Nephron progenitor cell (in vitro differentiated cells): ENCODE data around the gene CHMP4B.
A peak's percentile ranks its signal among the peaks of the same experiment; 100 is the strongest.

Experiments
- DNase-seq: peaks from one replicate; pipeline ENCODE4 v3.0.0; 2021
- H3K27ac Mint-ChIP-seq: 2 replicates; pipeline ENCODE4 v1.8.0; 2021; ENCODE audit warnings: mild to moderate bottlenecking, moderate library complexity, mixed read lengths
- H3K27me3 Mint-ChIP-seq: 2 replicates; pipeline ENCODE4 v1.8.0; 2021; ENCODE audit warnings: mild to moderate bottlenecking, low read depth, mixed read lengths; ENCODE audit not compliant: poor library complexity
- H3K36me3 Mint-ChIP-seq: 2 replicates; pipeline ENCODE4 v1.8.0; 2021; ENCODE audit warnings: low read depth, mixed read lengths
- H3K4me1 Mint-ChIP-seq: 2 replicates; pipeline ENCODE4 v1.8.0; 2021; ENCODE audit warnings: mixed read lengths
- H3K4me3 Mint-ChIP-seq: 2 replicates; pipeline ENCODE4 v1.8.0; 2021; ENCODE audit warnings: mild to moderate bottlenecking, moderate library complexity, mixed read lengths
- H3K9me3 Mint-ChIP-seq: 2 replicates; pipeline ENCODE4 v1.8.0; 2021; ENCODE audit warnings: mild to moderate bottlenecking, moderate library complexity, mixed read lengths
- CTCF ChIP-seq: fragments of 200-600 bp; sonication (generic); IDR thresholded peaks from 2 replicates; pipeline ENCODE4 v1.5.0; 2021; ENCODE audit warnings: antibody characterized with exemption

CHMP4B gene

GRCh38 chr20:33859751-33860150, 48.6 kb downstream of the CHMP4B start:
- DNase-seq, result no peak
- Mint-ChIP-seq H3K27me3 (no peaks in the 10 kb centered on the region), H3K36me3 (peaks cover 4% of the 10 kb centered on the region), H3K9me3 (no peaks in the 10 kb centered on the region), H3K27ac (peak overlapping the region; percentile 88), H3K4me1 (peaks cover 38% of the 10 kb centered on the region), H3K4me3 (no peak overlapping the region)
- TF ChIP-seq CTCF, result no peak

GRCh38 chr20:33861458-33861857, 50.3 kb downstream of the CHMP4B start:
- no peak for TF ChIP-seq CTCF
- Mint-ChIP-seq H3K9me3 (no peaks in the 10 kb centered on the region), H3K4me1 (peaks cover 45% of the 10 kb centered on the region), H3K4me3 (no peak overlapping the region), H3K27me3 (peaks cover under 1% of the 10 kb centered on the region), H3K27ac (peak overlapping the region; percentile 50), H3K36me3 (no peaks in the 10 kb centered on the region)
- DNase-seq, result no peak

- peaks cover 3% of the 10 kb centered on the region for H3K27me3 Mint-ChIP-seq
- H3K9me3 Mint-ChIP-seq, result no peaks in the 10 kb centered on the region
- H3K27ac Mint-ChIP-seq, result no peak overlapping the region
- no peak overlapping the region for H3K4me3 Mint-ChIP-seq
- peaks cover 49% of the 10 kb centered on the region for H3K4me1 Mint-ChIP-seq
- no peaks in the 10 kb centered on the region for H3K36me3 Mint-ChIP-seq
- DNase-seq, result peak; percentile 77
- peak; percentile 57 for TF ChIP-seq CTCF
Measured at GRCh38 chr20:33862709-33863403, 51.7 kb downstream of the CHMP4B start.

- Mint-ChIP-seq H3K9me3 (no peaks in the 10 kb centered on the region), H3K4me1 (peaks cover 48% of the 10 kb centered on the region), H3K4me3 (no peak overlapping the region), H3K27ac (no peak overlapping the region), H3K27me3 (peaks cover 3% of the 10 kb centered on the region), H3K36me3 (no peaks in the 10 kb centered on the region)
- DNase-seq, result no peak
- no peak for TF ChIP-seq CTCF
Measured at GRCh38 chr20:33863440-33864323, 52.5 kb downstream of the CHMP4B start.

- TF ChIP-seq CTCF, result no peak
- H3K36me3 Mint-ChIP-seq, result no peaks in the 10 kb centered on the region
- H3K4me1 Mint-ChIP-seq, result peaks cover 40% of the 10 kb centered on the region
- no peak for DNase-seq
- no peak overlapping the region for H3K27ac Mint-ChIP-seq
- H3K27me3 Mint-ChIP-seq, result peaks cover 10% of the 10 kb centered on the region
- no peaks in the 10 kb centered on the region for H3K9me3 Mint-ChIP-seq
- H3K4me3 Mint-ChIP-seq, result no peak overlapping the region
Measured at GRCh38 chr20:33864324-33864963, 53.3 kb downstream of the CHMP4B start.
